ENCODE results near the gene NDUFA8. TPM values are rescaled to one million over a fixed set of nuclear protein-coding genes. Genes with fewer than 3 reads are reported as not detected.

The NDUFA8 gene
- total and polyA plus RNA-seq, 9 donors = 43.7 to 71.1 (median 64.7) TPM

Other genes with a start within 250 kb of the NDUFA8 start
- gene TTLL11, start 66.5 kb downstream of the NDUFA8 start, total RNA-seq = 14.2 TPM
- gene TTLL11, start 66.5 kb downstream of the NDUFA8 start, polyA plus RNA-seq (ENCODE audit: insufficient read depth in 1 of 8, insufficient read length in 8 of 8, low replicate concordance in 1 of 8) = 10 to 100 TPM; 18.4 to 29.3 (median 20.2) TPM
- 0.53 TPM for gene MORN5, start 129 bp upstream of the NDUFA8 start, total RNA-seq
- gene MORN5, start 129 bp upstream of the NDUFA8 start, polyA plus RNA-seq (ENCODE audit: insufficient read depth in 1 of 8, insufficient read length in 8 of 8, low replicate concordance in 1 of 8) = under 1 TPM in 6 of 8 donors, not detected in 2; 0.41 to 0.80 (median 0.55) TPM
- 3.7 TPM for gene LHX6, start 69.2 kb upstream of the NDUFA8 start, total RNA-seq
- gene LHX6, start 69.2 kb upstream of the NDUFA8 start, polyA plus RNA-seq (ENCODE audit: insufficient read depth in 1 of 8, insufficient read length in 8 of 8, low replicate concordance in 1 of 8) = 1 to 10 TPM; 4.4 to 6.9 (median 5.8) TPM
- 14.4 TPM for gene RBM18, start 105.1 kb upstream of the NDUFA8 start, total RNA-seq
- 10 to 100 TPM; 24.0 to 28.7 (median 26.1) TPM for gene RBM18, start 105.1 kb upstream of the NDUFA8 start, polyA plus RNA-seq (ENCODE audit: insufficient read depth in 1 of 8, insufficient read length in 8 of 8, low replicate concordance in 1 of 8)
- 30.1 TPM for gene MRRF, start 105.1 kb upstream of the NDUFA8 start, total RNA-seq
- gene MRRF, start 105.1 kb upstream of the NDUFA8 start, polyA plus RNA-seq (ENCODE audit: insufficient read depth in 1 of 8, insufficient read length in 8 of 8, low replicate concordance in 1 of 8) = 10 to 100 TPM; 24.2 to 31.3 (median 27.1) TPM
- gene PTGS1, start 211.2 kb upstream of the NDUFA8 start, total RNA-seq = 2.7 TPM
- gene PTGS1, start 211.2 kb upstream of the NDUFA8 start, polyA plus RNA-seq (ENCODE audit: insufficient read depth in 1 of 8, insufficient read length in 8 of 8, low replicate concordance in 1 of 8) = 1 to 10 TPM; 3.1 to 8.0 (median 3.7) TPM

Measured in muscle of leg (tissue), 9 donors.